ENCODE measurements around the gene SPDYE1. TPM values are rescaled to one million over a fixed set of nuclear protein-coding genes. Genes with fewer than 3 reads are reported as not detected.
"Not testable (repeated sequence)": the region's sequence is repeated elsewhere in the genome, so short reads cannot be mapped to it uniquely, and the experiment has no call there.

SPDYE1 gene
- total RNA-seq, 1 experiment from 2014 or later: not detected

GRCh38 chr7:43969586-43969985 is 28.1 kb upstream of the SPDYE1 start:
- not testable (repeated sequence) for H2AFZ ChIP-seq (ENCODE audit: low read length); H3K27me3 ChIP-seq (ENCODE audit: low read length); H3K9ac ChIP-seq (ENCODE audit: low read length); H3K36me3 ChIP-seq (ENCODE audit: insufficient read depth, low read length); DNase-seq; H4K20me1 ChIP-seq (ENCODE audit: insufficient read depth, low read depth, low read length); H3K27ac ChIP-seq (ENCODE audit: low read length); H3K4me1 ChIP-seq (ENCODE audit: low read length); H3K9me3 ChIP-seq (ENCODE audit: low read length); H3K9me2 ChIP-seq (replicated peaks; ENCODE audit: insufficient read depth, low read length); H3K4me2 ChIP-seq (ENCODE audit: low read depth, low read length, poor library complexity, severe bottlenecking); H3K4me3 ChIP-seq (ENCODE audit: low read length); H3K79me2 ChIP-seq (ENCODE audit: low read length)

DNA sequence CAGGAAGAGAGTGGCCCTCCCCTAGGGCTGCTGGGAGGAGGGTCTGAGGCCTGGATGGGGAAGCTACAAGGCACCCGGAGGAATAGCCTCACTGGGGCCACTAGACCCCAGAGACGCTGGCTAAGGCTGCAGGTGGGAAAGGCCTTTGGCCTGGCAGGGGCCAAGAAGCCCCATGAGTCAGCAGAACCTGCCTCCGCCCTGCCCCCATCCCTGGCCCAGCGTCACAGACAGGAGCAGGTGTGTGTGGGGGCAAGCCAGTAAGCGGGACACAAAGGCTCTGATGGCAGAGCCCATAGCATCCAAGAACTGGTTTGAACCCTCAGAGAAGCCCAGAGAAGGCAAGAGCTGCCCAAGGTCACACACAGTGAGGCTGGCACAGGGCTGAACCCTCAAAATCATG is 27.0 kb upstream of the SPDYE1 start:
- not testable (repeated sequence) for H2AFZ ChIP-seq (ENCODE audit: low read length); H3K4me2 ChIP-seq (ENCODE audit: low read depth, low read length, poor library complexity, severe bottlenecking); H3K4me1 ChIP-seq (ENCODE audit: low read length); H3K9ac ChIP-seq (ENCODE audit: low read length); H3K4me3 ChIP-seq (ENCODE audit: low read length); H3K36me3 ChIP-seq (ENCODE audit: insufficient read depth, low read length); H4K20me1 ChIP-seq (ENCODE audit: insufficient read depth, low read depth, low read length); DNase-seq; H3K27me3 ChIP-seq (ENCODE audit: low read length); H3K9me3 ChIP-seq (ENCODE audit: low read length); H3K9me2 ChIP-seq (replicated peaks; ENCODE audit: insufficient read depth, low read length); H3K27ac ChIP-seq (ENCODE audit: low read length); H3K79me2 ChIP-seq (ENCODE audit: low read length)

GRCh38 chr7:43974033-43974573 is 23.6 kb upstream of the SPDYE1 start:
- H3K36me3 ChIP-seq (ENCODE audit: insufficient read depth, low read length); H3K27me3 ChIP-seq (ENCODE audit: low read length); DNase-seq; H3K9me3 ChIP-seq (ENCODE audit: low read length); H2AFZ ChIP-seq (ENCODE audit: low read length); H3K4me3 ChIP-seq (ENCODE audit: low read length); H3K79me2 ChIP-seq (ENCODE audit: low read length); H3K27ac ChIP-seq (ENCODE audit: low read length); H3K9me2 ChIP-seq (replicated peaks; ENCODE audit: insufficient read depth, low read length); H3K9ac ChIP-seq (ENCODE audit: low read length); H3K4me2 ChIP-seq (ENCODE audit: low read depth, low read length, poor library complexity, severe bottlenecking); H3K4me1 ChIP-seq (ENCODE audit: low read length); H4K20me1 ChIP-seq (ENCODE audit: insufficient read depth, low read depth, low read length): not testable (repeated sequence)

- not testable (repeated sequence) for H3K4me2 ChIP-seq (ENCODE audit: low read depth, low read length, poor library complexity, severe bottlenecking); H3K79me2 ChIP-seq (ENCODE audit: low read length); H3K27me3 ChIP-seq (ENCODE audit: low read length); H3K4me3 ChIP-seq (ENCODE audit: low read length); H3K9me3 ChIP-seq (ENCODE audit: low read length); H3K27ac ChIP-seq (ENCODE audit: low read length); H2AFZ ChIP-seq (ENCODE audit: low read length); H3K4me1 ChIP-seq (ENCODE audit: low read length); H3K9me2 ChIP-seq (replicated peaks; ENCODE audit: insufficient read depth, low read length); DNase-seq; H3K9ac ChIP-seq (ENCODE audit: low read length); H3K36me3 ChIP-seq (ENCODE audit: insufficient read depth, low read length); H4K20me1 ChIP-seq (ENCODE audit: insufficient read depth, low read depth, low read length)
Measured at GRCh38 chr7:43974725-43975482, 22.8 kb upstream of the SPDYE1 start.

- Histone ChIP-seq H3K4me3 (ENCODE audit: low read length) (no peak overlapping the region), H3K4me2 (ENCODE audit: low read depth, low read length, poor library complexity, severe bottlenecking) (no peak overlapping the region), H2AFZ (ENCODE audit: low read length) (no peak overlapping the region), H3K36me3 (ENCODE audit: insufficient read depth, low read length) (no peaks in the 10 kb centered on the region), H3K9me3 (ENCODE audit: low read length) (no peaks in the 10 kb centered on the region), H4K20me1 (ENCODE audit: insufficient read depth, low read depth, low read length) (no peaks in the 10 kb centered on the region), H3K79me2 (ENCODE audit: low read length) (no peaks in the 10 kb centered on the region), H3K27ac (ENCODE audit: low read length) (no peak overlapping the region), H3K9ac (ENCODE audit: low read length) (no peak overlapping the region), H3K4me1 (ENCODE audit: low read length) (no peaks in the 10 kb centered on the region), H3K27me3 (ENCODE audit: low read length) (no peaks in the 10 kb centered on the region), H3K9me2 (replicated peaks; ENCODE audit: insufficient read depth, low read length) (no peaks in the 10 kb centered on the region)
- DNase-seq: no peak
Measured at GRCh38 chr7:43977525-43977924, 20.2 kb upstream of the SPDYE1 start.

DNA sequence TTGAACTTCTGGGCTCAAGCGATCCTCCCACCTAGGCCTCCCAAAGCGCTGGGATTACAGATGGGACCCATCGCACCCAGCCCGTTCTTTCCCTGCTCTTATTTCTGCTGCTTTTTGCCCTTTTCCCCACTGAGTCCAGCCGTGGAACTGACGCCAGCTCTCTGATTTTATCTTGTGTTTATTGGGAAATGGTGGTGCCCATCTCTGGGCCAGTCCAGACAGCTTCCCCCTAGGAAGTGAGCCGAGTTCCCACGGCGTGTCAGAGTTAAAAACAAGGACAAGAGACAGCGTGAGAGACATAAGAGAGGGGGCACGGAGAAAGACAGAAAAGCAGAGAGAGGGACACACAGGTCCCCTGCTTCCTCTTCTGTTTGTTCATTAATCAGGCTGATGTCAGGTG is 19.6 kb upstream of the SPDYE1 start:
- H3K27ac ChIP-seq (ENCODE audit: low read length): not testable (repeated sequence)

GRCh38 chr7:43982848-43983247 is 14.8 kb upstream of the SPDYE1 start:
- H3K4me1 ChIP-seq (ENCODE audit: low read length); H4K20me1 ChIP-seq (ENCODE audit: insufficient read depth, low read depth, low read length); H3K4me2 ChIP-seq (ENCODE audit: low read depth, low read length, poor library complexity, severe bottlenecking); H3K9me3 ChIP-seq (ENCODE audit: low read length); H3K36me3 ChIP-seq (ENCODE audit: insufficient read depth, low read length); H3K9me2 ChIP-seq (replicated peaks; ENCODE audit: insufficient read depth, low read length); H2AFZ ChIP-seq (ENCODE audit: low read length); H3K79me2 ChIP-seq (ENCODE audit: low read length); H3K27me3 ChIP-seq (ENCODE audit: low read length); H3K27ac ChIP-seq (ENCODE audit: low read length); DNase-seq; H3K4me3 ChIP-seq (ENCODE audit: low read length); H3K9ac ChIP-seq (ENCODE audit: low read length): not testable (repeated sequence)

More for the DNA sequence above, 19.6 kb upstream of the SPDYE1 start:
- H3K27me3 ChIP-seq (ENCODE audit: low read length); H3K9ac ChIP-seq (ENCODE audit: low read length); H3K79me2 ChIP-seq (ENCODE audit: low read length); H4K20me1 ChIP-seq (ENCODE audit: insufficient read depth, low read depth, low read length); DNase-seq; H3K36me3 ChIP-seq (ENCODE audit: insufficient read depth, low read length); H3K4me2 ChIP-seq (ENCODE audit: low read depth, low read length, poor library complexity, severe bottlenecking); H2AFZ ChIP-seq (ENCODE audit: low read length); H3K9me2 ChIP-seq (replicated peaks; ENCODE audit: insufficient read depth, low read length); H3K9me3 ChIP-seq (ENCODE audit: low read length); H3K4me1 ChIP-seq (ENCODE audit: low read length); H3K4me3 ChIP-seq (ENCODE audit: low read length): not testable (repeated sequence)

DNA sequence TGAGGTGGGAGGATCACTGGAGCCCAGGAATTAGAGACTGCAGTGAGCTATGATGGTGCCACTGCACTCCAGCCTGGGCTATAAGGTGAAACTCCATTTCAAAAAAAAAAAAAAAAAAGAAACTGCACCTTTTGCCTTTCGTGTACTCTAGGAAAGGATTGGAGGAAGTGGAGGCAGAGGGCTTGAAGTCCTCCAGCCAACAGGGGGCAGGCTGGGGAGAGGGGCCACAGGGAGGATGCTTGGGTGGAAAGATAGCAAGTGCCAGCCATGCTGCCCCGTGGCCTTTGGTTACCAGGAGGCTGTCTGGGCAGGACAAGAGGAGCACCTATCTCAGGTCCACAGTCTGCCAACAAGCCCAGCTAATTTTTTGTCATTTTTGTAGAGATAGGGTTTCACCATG is 14.0 kb upstream of the SPDYE1 start:
- H3K27ac ChIP-seq (ENCODE audit: low read length); H3K4me2 ChIP-seq (ENCODE audit: low read depth, low read length, poor library complexity, severe bottlenecking); H3K79me2 ChIP-seq (ENCODE audit: low read length); H2AFZ ChIP-seq (ENCODE audit: low read length); H3K4me3 ChIP-seq (ENCODE audit: low read length); H3K27me3 ChIP-seq (ENCODE audit: low read length); H3K36me3 ChIP-seq (ENCODE audit: insufficient read depth, low read length); H3K4me1 ChIP-seq (ENCODE audit: low read length); H3K9me2 ChIP-seq (replicated peaks; ENCODE audit: insufficient read depth, low read length); H3K9me3 ChIP-seq (ENCODE audit: low read length); H4K20me1 ChIP-seq (ENCODE audit: insufficient read depth, low read depth, low read length); H3K9ac ChIP-seq (ENCODE audit: low read length): not testable (repeated sequence)
- DNase-seq: peak; percentile 44
